Lower leg skin (tissue), 4 donors: ENCODE results near the gene RPL29. TPM values are rescaled to one million over a fixed set of nuclear protein-coding genes. Genes with fewer than 3 reads are reported as not detected.

ENCODE experiments used
- DNase-seq, 2 donors: peaks; one replicate each; pipeline ENCODE4 v3.0.0-alpha.2; 2019; ENCODE audit warnings: low spot score in 2 of 2
- H3K4me3 ChIP-seq: fragments of 200-600 bp; sonication (generic); 2 replicates; pipeline ENCODE4 v1.5.1; 2017; ENCODE audit warnings: mild to moderate bottlenecking, low read depth; ENCODE audit not compliant: poor library complexity, severe bottlenecking
- CTCF ChIP-seq, 3 donors: fragments of 450-650 bp; IDR thresholded peaks; one replicate each; pipeline ENCODE4 v1.5.1; 2016; ENCODE audit warnings: antibody characterized with exemption in 3 of 3, mild to moderate bottlenecking in 3 of 3, moderate library complexity in 2 of 3
- POLR2A ChIP-seq, 2 donors: fragments of 450-650 bp; IDR thresholded peaks; one replicate each; pipeline ENCODE4 v1.6.1; 2016 to 2017; ENCODE audit warnings: antibody characterized with exemption in 2 of 2, mild to moderate bottlenecking in 1 of 2, moderate library complexity in 1 of 2
- WGBS, 2 donors: methylation state at CpG; one replicate each; pipeline ENCODE4 v1.1.5; 2018; 5-methylcytosine and 5-hydroxymethylcytosine counted together
- intact Hi-C: fragments of 100-400 bp; cut with DNase I; formaldehyde crosslinking; loops from one replicate; pipeline ENCODE4 v1.15.0; 2023; ENCODE audit warnings: low total_unique reads
- total RNA-seq, 4 donors: library from RNA; depleted of rRNA; stranded (reverse); fragments of >200 nt; gene quantifications; one replicate each; pipeline ENCODE4 v1.1.0, GENCODE V29; 2016

The RPL29 gene
- total RNA-seq, 4 donors from 2014 or later, result 1,729 to 2,645 (median 2,120) TPM

- no peak for DNase-seq
- H3K4me3 ChIP-seq, result no peak overlapping the region
- intact Hi-C loops, result no loop called here
- TF ChIP-seq POLR2A (IDR thresholded peaks at IDR 0.05) (no peak), CTCF (IDR thresholded peaks at IDR 0.05) (no peak)
- 50 to 65% methylated on average over 4 to 6 of the region's 8 CpGs for WGBS, 2 donors
Measured at GRCh38 chr3:52006017-52006819, 10.5 kb upstream of the RPL29 start.

- DNase-seq, result no peak
- intact Hi-C loops, result no loop called here
- TF ChIP-seq POLR2A (IDR thresholded peaks at IDR 0.05), result no peak
- TF ChIP-seq CTCF (IDR thresholded peaks at IDR 0.05), result no peak
Measured at GRCh38 chr3:52005571-52005986, 9.9 kb upstream of the RPL29 start.

GRCh38 chr3:52004906-52005395 is 9.3 kb upstream of the RPL29 start:
- TF ChIP-seq CTCF (IDR thresholded peaks at IDR 0.05) (no peak), POLR2A (IDR thresholded peaks at IDR 0.05) (no peak)
- H3K4me3 ChIP-seq, result no peak overlapping the region
- 75 to 94% methylated on average over 3 to 4 of the region's 4 CpGs for WGBS, 2 donors
- intact Hi-C loops, result loop anchor here (5.0 kb wide), 2 partner anchors 117 to 137 kb away; no protein-coding TSS in a partner anchor
- no peak for DNase-seq

More at GRCh38 chr3:52005571-52005986, 9.9 kb upstream of the RPL29 start:
- H3K4me3 ChIP-seq, result no peak overlapping the region
- WGBS, 2 donors, result 2 to 10% methylated on average over 14 to 15 of the region's 15 CpGs

- DNase-seq, result no peak
- 73 to 74% methylated on average over 16 of the region's 16 CpGs for WGBS, 2 donors
- no peak overlapping the region for H3K4me3 ChIP-seq
- intact Hi-C loops, result loop anchor here (5.0 kb wide), 2 partner anchors 118 to 138 kb away; no protein-coding TSS in a partner anchor
- TF ChIP-seq CTCF (IDR thresholded peaks at IDR 0.05) (no peak), POLR2A (IDR thresholded peaks at IDR 0.05) (no peak)
Measured at GRCh38 chr3:52004163-52004787, 8.6 kb upstream of the RPL29 start.

GRCh38 chr3:52002748-52003147 is 7.1 kb upstream of the RPL29 start:
- TF ChIP-seq POLR2A (IDR thresholded peaks at IDR 0.05) (no peak), CTCF (IDR thresholded peaks at IDR 0.05) (no peak)
- intact Hi-C loops, result loop anchor here (5.0 kb wide), 2 partner anchors 120 to 140 kb away; no protein-coding TSS in a partner anchor
- 76% methylated on average over 6 of the region's 6 CpGs for WGBS, 2 donors

More at GRCh38 chr3:52002748-52003147, 7.1 kb upstream of the RPL29 start:
- no peak for DNase-seq
- no peak overlapping the region for H3K4me3 ChIP-seq
